Upper lobe of right lung (tissue), 1 donor: Measurements from ENCODE around the gene PIP4K2A. TPM values are rescaled to one million over a fixed set of nuclear protein-coding genes. Genes with fewer than 3 reads are reported as not detected.
"Not testable (repeated sequence)": the region's sequence is repeated elsewhere in the genome, so short reads cannot be mapped to it uniquely, and the experiment has no call there.

ENCODE experiments used
- ATAC-seq: fragments of 200-7000 bp; cut with Tn5 transposase; one replicate; pipeline ENCODE4 v1.9.1; 2020; ENCODE audit warnings: mild to moderate bottlenecking, moderate library complexity
- DNase-seq: peaks from one replicate; pipeline ENCODE4 v3.0.0-alpha.2; 2020
- H3K27ac ChIP-seq: fragments of 200-600 bp; one replicate; pipeline ENCODE4 v1.8.0; 2022
- H3K27me3 ChIP-seq: fragments of 200-600 bp; one replicate; pipeline ENCODE4 v1.8.0; 2022; ENCODE audit warnings: mild to moderate bottlenecking
- H3K36me3 ChIP-seq: fragments of 200-600 bp; one replicate; pipeline ENCODE4 v1.8.0; 2022
- H3K4me1 ChIP-seq: fragments of 200-600 bp; one replicate; pipeline ENCODE4 v1.8.0; 2022
- H3K4me3 ChIP-seq: fragments of 200-600 bp; one replicate; pipeline ENCODE4 v1.8.0; 2022; ENCODE audit warnings: mild to moderate bottlenecking
- H3K9me3 ChIP-seq: fragments of 200-600 bp; one replicate; pipeline ENCODE4 v1.8.0; 2022
- CTCF ChIP-seq: fragments of 200-600 bp; IDR thresholded peaks from one replicate; pipeline ENCODE4 v1.8.0; 2022; ENCODE audit warnings: antibody characterized with exemption
- intact Hi-C: fragments of 100-400 bp; cut with DNase I; formaldehyde crosslinking; loops from one replicate; pipeline ENCODE4 v1.11.0; 2022
- total RNA-seq: library from RNA; stranded (reverse); fragmentation: NEBNext Ultra II Directional; extraction: Animal tissue kit (Norgen Biotek cat#: 25700); gene quantifications from one replicate; pipeline ENCODE4 v1.2.1, GENCODE V29; 2021
- donor health status: DM: no; HTN: yes; CAD: no; lungs with severe emphysema.

The PIP4K2A gene
- total RNA-seq, 1 donor from 2014 or later = 61.2 TPM

- Histone ChIP-seq H3K4me3 (no peak overlapping the region), H3K4me1 (no peaks in the 10 kb centered on the region), H3K36me3 (no peaks in the 10 kb centered on the region), H3K27me3 (no peaks in the 10 kb centered on the region), H3K27ac (no peak overlapping the region), H3K9me3 (no peaks in the 10 kb centered on the region)
- TF ChIP-seq CTCF = no peak
- no peak for ATAC-seq
- intact Hi-C loops = no loop called here
- DNase-seq = no peak
These were observed 209.6 kb downstream of the PIP4K2A start for GRCh38 chr10:22504766-22505165.

- H3K9me3 ChIP-seq = no peaks in the 10 kb centered on the region
- intact Hi-C loops = no loop called here
- TF ChIP-seq CTCF = no peak
- H3K4me1 ChIP-seq = no peaks in the 10 kb centered on the region
- no peaks in the 10 kb centered on the region for H3K36me3 ChIP-seq
- no peak overlapping the region for H3K27ac ChIP-seq
- no peak for DNase-seq
- no peak for ATAC-seq
- H3K4me3 ChIP-seq = no peak overlapping the region
- peaks cover 5% of the 10 kb centered on the region for H3K27me3 ChIP-seq
These were observed 210.9 kb downstream of the PIP4K2A start for GRCh38 chr10:22503315-22504088.

- Histone ChIP-seq H3K36me3 (no peaks in the 10 kb centered on the region), H3K27me3 (peaks cover 7% of the 10 kb centered on the region), H3K27ac (no peak overlapping the region), H3K4me1 (no peaks in the 10 kb centered on the region), H3K9me3 (no peaks in the 10 kb centered on the region), H3K4me3 (no peak overlapping the region)
- intact Hi-C loops = no loop called here
- DNase-seq (no peak), ATAC-seq (no peak)
- no peak for TF ChIP-seq CTCF
These were observed 212.5 kb downstream of the PIP4K2A start for GRCh38 chr10:22501863-22502262.

GRCh38 chr10:22501413-22501812 is 213.0 kb downstream of the PIP4K2A start:
- H3K27me3 ChIP-seq = peaks cover 7% of the 10 kb centered on the region
- no peak overlapping the region for H3K27ac ChIP-seq
- DNase-seq (no peak), ATAC-seq (no peak)
- H3K36me3 ChIP-seq = no peaks in the 10 kb centered on the region
- H3K4me1 ChIP-seq = no peaks in the 10 kb centered on the region
- no peak overlapping the region for H3K4me3 ChIP-seq
- no peaks in the 10 kb centered on the region for H3K9me3 ChIP-seq
- TF ChIP-seq CTCF = no peak
- intact Hi-C loops = no loop called here

GRCh38 chr10:22500656-22501340 is 213.6 kb downstream of the PIP4K2A start:
- intact Hi-C loops = no loop called here
- DNase-seq = no peak

GRCh38 chr10:22499973-22500372 is 214.4 kb downstream of the PIP4K2A start:
- H3K4me1 ChIP-seq, H3K9me3 ChIP-seq, ATAC-seq, DNase-seq, H3K27ac ChIP-seq, H3K27me3 ChIP-seq, H3K36me3 ChIP-seq, intact Hi-C loops, H3K4me3 ChIP-seq: not testable (repeated sequence)

More at GRCh38 chr10:22500656-22501340, 213.6 kb downstream of the PIP4K2A start:
- no peaks in the 10 kb centered on the region for H3K36me3 ChIP-seq
- no peaks in the 10 kb centered on the region for H3K4me1 ChIP-seq
- no peak for ATAC-seq
- H3K27me3 ChIP-seq = peaks cover 7% of the 10 kb centered on the region
- H3K9me3 ChIP-seq = no peaks in the 10 kb centered on the region
- H3K4me3 ChIP-seq = no peak overlapping the region
- H3K27ac ChIP-seq = no peak overlapping the region
- TF ChIP-seq CTCF = no peak
